HepG2 (cell line): Measurements from ENCODE around the gene CELSR2. TPM values are rescaled to one million over a fixed set of nuclear protein-coding genes. Genes with fewer than 3 reads are reported as not detected.

Experiments used
- ATF1 ChIP-seq: IDR thresholded peaks from 2 replicates; pipeline ENCODE4 v1.6.1; 2016; ENCODE audit warnings: mild to moderate bottlenecking, control low read depth
- HNF4A ChIP-seq: sonication (generic); formaldehyde crosslinking; IDR thresholded peaks from 2 replicates; pipeline ENCODE4 v1.4.0; 2020; ENCODE audit warnings: missing genetic modification reagents
- KDM5A ChIP-seq: fragments of 200-600 bp; sonication (generic); IDR thresholded peaks from 2 replicates; pipeline ENCODE4 v1.7.0; 2018; ENCODE audit warnings: antibody characterized with exemption, mild to moderate bottlenecking, low read length, borderline replicate concordance
- MAZ ChIP-seq, 2 experiments: sonication (generic) in 1 of 2; formaldehyde crosslinking in 1 of 2; IDR thresholded peaks; 2 replicates each; pipeline versions ENCODE4 v1.5.0 to v1.6.1; 2012 to 2020; ENCODE audit warnings: low read depth in 2 of 2, mild to moderate bottlenecking in 2 of 2, borderline replicate concordance in 1 of 2, improper control_type of control experiment in 1 of 2, low read length in 1 of 2, missing genetic modification reagents in 1 of 2, moderate library complexity in 1 of 2
- MTA3 ChIP-seq: sonication (generic); formaldehyde crosslinking; IDR thresholded peaks from 2 replicates; pipeline ENCODE4 v1.4.0; 2020; ENCODE audit warnings: missing genetic modification reagents
- TRIM24 ChIP-seq: sonication (generic); formaldehyde crosslinking; IDR thresholded peaks from 2 replicates; pipeline ENCODE4 v1.8.0; 2022; ENCODE audit warnings: mild to moderate bottlenecking, missing genetic modification reagents
- U2AF1 ChIP-seq: fragments of 200-400 bp; formaldehyde crosslinking; optimal IDR thresholded peaks from 2 replicates; pipeline ENCODE3; 2017; ENCODE audit warnings: mild to moderate bottlenecking, low read depth, low read length
- ZMYM4 ChIP-seq: sonication (generic); formaldehyde crosslinking; IDR thresholded peaks from 2 replicates; pipeline ENCODE4 v1.8.1; 2023; ENCODE audit warnings: mild to moderate bottlenecking, missing genetic modification reagents
- ZNF160 ChIP-seq: sonication (generic); formaldehyde crosslinking; IDR thresholded peaks from 2 replicates; pipeline ENCODE4 v1.8.0; 2022; ENCODE audit warnings: mild to moderate bottlenecking, inconsistent platforms, missing genetic modification reagents
- ZNF337 ChIP-seq: sonication (generic); formaldehyde crosslinking; IDR thresholded peaks from 2 replicates; pipeline ENCODE4 v1.5.1; 2020; ENCODE audit warnings: missing genetic modification reagents, low read depth, mild to moderate bottlenecking, borderline replicate concordance
- ZNF839 ChIP-seq: sonication (generic); formaldehyde crosslinking; IDR thresholded peaks from 2 replicates; pipeline ENCODE4 v1.4.0; 2020; ENCODE audit warnings: missing genetic modification reagents, mild to moderate bottlenecking, borderline replicate concordance
- ZZZ3 ChIP-seq: sonication (generic); formaldehyde crosslinking; IDR thresholded peaks from 2 replicates; pipeline ENCODE4 v1.4.0; 2020; ENCODE audit warnings: missing genetic modification reagents, mild to moderate bottlenecking, borderline replicate concordance
- polyA plus RNA-seq, 8 experiments: library from polyadenylated mRNA; depleted of rRNA in 3 of 8; stranded (reverse) in 7 of 8; unstranded in 1 of 8; fragments of >200 nt; fragmentation: Illumina TruSeq in 4 of 8; extraction: Trizol in 4 of 8; gene quantifications; 2 replicates each; pipeline versions ENCODE4 v1.2.1 to v1.2.3, GENCODE V29; 2011 to 2016; ENCODE audit warnings: low read depth in 4 of 8, missing spikeins in 1 of 8, mixed read lengths in 1 of 8; ENCODE audit not compliant: insufficient read depth in 1 of 8
- total RNA-seq, 5 experiments: library from RNA; depleted of rRNA; stranded (reverse); fragments of >200 nt; fragmentation: Illumina TruSeq; extraction: Trizol; gene quantifications; 2 replicates each; pipeline ENCODE4 v1.2.3, GENCODE V29; 2016; ENCODE audit warnings: low read depth in 1 of 5
- TF ChIP-seq, protein P1 (sequence below): sonication (generic); formaldehyde crosslinking; IDR thresholded peaks from 2 replicates; pipeline ENCODE4 v1.8.0; 2023; ENCODE audit warnings: mild to moderate bottlenecking, missing genetic modification reagents
- TF ChIP-seq, protein P2 (sequence below): sonication (generic); formaldehyde crosslinking; IDR thresholded peaks from 2 replicates; pipeline ENCODE4 v1.4.0; 2020; ENCODE audit warnings: missing genetic modification reagents
- TF ChIP-seq, protein P3 (sequence below): sonication (generic); formaldehyde crosslinking; conservative IDR thresholded peaks from 2 replicates; pipeline ENCODE4 v1.4.0; 2020; ENCODE audit warnings: missing genetic modification reagents
- TF ChIP-seq, protein P4 (sequence below): sonication (generic); formaldehyde crosslinking; IDR thresholded peaks from 2 replicates; pipeline ENCODE4 v1.4.0; 2020; ENCODE audit warnings: missing genetic modification reagents
- TF ChIP-seq, protein P5 (sequence below): sonication (generic); formaldehyde crosslinking; IDR thresholded peaks from 2 replicates; pipeline ENCODE4 v1.4.0; 2020; ENCODE audit warnings: mild to moderate bottlenecking, missing genetic modification reagents

Gene CELSR2
- total and polyA plus RNA-seq, 2 of the 13 experiments (the other 11 are each of a cell fraction or from before 2014, with no cell fraction given): 4.0 to 6.6 TPM

DNA sequence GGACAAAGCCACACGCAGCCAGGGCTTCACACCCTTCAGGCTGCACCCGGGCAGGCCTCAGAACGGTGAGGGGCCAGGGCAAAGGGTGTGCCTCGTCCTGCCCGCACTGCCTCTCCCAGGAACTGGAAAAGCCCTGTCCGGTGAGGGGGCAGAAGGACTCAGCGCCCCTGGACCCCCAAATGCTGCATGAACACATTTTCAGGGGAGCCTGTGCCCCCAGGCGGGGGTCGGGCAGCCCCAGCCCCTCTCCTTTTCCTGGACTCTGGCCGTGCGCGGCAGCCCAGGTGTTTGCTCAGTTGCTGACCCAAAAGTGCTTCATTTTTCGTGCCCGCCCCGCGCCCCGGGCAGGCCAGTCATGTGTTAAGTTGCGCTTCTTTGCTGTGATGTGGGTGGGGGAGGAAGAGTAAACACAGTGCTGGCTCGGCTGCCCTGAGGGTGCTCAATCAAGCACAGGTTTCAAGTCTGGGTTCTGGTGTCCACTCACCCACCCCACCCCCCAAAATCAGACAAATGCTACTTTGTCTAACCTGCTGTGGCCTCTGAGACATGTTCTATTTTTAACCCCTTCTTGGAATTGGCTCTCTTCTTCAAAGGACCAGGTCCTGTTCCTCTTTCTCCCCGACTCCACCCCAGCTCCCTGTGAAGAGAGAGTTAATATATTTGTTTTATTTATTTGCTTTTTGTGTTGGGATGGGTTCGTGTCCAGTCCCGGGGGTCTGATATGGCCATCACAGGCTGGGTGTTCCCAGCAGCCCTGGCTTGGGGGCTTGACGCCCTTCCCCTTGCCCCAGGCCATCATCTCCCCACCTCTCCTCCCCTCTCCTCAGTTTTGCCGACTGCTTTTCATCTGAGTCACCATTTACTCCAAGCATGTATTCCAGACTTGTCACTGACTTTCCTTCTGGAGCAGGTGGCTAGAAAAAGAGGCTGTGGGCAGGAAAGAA is 25.5 kb downstream of the CELSR2 start (continued):
- TF ChIP-seq, protein P1, sequence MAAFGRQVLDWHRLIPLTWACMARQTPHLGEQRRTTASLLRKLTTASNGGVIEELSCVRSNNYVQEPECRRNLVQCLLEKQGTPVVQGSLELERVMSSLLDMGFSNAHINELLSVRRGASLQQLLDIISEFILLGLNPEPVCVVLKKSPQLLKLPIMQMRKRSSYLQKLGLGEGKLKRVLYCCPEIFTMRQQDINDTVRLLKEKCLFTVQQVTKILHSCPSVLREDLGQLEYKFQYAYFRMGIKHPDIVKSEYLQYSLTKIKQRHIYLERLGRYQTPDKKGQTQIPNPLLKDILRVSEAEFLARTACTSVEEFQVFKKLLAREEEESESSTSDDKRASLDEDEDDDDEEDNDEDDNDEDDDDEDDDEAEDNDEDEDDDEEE (CRISPR knock-in tag): 0 out of 2 replicates have a peak, but pooled peaks have one; percentile 14
- TF ChIP-seq ZZZ3: no peak
- TF ChIP-seq ZNF337 (CRISPR knock-in tag): no peak
- peak; percentile 78 for TF ChIP-seq ZMYM4 (CRISPR knock-in tag)
- no peak for TF ChIP-seq ZNF839
- TF ChIP-seq, protein P2, sequence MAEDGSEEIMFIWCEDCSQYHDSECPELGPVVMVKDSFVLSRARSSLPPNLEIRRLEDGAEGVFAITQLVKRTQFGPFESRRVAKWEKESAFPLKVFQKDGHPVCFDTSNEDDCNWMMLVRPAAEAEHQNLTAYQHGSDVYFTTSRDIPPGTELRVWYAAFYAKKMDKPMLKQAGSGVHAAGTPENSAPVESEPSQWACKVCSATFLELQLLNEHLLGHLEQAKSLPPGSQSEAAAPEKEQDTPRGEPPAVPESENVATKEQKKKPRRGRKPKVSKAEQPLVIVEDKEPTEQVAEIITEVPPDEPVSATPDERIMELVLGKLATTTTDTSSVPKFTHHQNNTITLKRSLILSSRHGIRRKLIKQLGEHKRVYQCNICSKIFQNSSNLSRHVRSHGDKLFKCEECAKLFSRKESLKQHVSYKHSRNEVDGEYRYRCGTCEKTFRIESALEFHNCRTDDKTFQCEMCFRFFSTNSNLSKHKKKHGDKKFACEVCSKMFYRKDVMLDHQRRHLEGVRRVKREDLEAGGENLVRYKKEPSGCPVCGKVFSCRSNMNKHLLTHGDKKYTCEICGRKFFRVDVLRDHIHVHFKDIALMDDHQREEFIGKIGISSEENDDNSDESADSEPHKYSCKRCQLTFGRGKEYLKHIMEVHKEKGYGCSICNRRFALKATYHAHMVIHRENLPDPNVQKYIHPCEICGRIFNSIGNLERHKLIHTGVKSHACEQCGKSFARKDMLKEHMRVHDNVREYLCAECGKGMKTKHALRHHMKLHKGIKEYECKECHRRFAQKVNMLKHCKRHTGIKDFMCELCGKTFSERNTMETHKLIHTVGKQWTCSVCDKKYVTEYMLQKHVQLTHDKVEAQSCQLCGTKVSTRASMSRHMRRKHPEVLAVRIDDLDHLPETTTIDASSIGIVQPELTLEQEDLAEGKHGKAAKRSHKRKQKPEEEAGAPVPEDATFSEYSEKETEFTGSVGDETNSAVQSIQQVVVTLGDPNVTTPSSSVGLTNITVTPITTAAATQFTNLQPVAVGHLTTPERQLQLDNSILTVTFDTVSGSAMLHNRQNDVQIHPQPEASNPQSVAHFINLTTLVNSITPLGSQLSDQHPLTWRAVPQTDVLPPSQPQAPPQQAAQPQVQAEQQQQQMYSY: no peak
- no peak for TF ChIP-seq U2AF1
- TF ChIP-seq TRIM24: no peak
- TF ChIP-seq, protein P3, sequence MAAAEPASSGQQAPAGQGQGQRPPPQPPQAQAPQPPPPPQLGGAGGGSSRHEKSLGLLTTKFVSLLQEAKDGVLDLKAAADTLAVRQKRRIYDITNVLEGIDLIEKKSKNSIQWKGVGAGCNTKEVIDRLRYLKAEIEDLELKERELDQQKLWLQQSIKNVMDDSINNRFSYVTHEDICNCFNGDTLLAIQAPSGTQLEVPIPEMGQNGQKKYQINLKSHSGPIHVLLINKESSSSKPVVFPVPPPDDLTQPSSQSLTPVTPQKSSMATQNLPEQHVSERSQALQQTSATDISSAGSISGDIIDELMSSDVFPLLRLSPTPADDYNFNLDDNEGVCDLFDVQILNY (CRISPR knock-in tag): no peak
- TF ChIP-seq HNF4A: peak; percentile 69
- TF ChIP-seq MAZ (IDR thresholded peaks at IDR 0.05; ENCODE audit: borderline replicate concordance, low read depth, low read length): no peak; the same call in 1 of the 2 replicates
- 0 out of 2 replicates have a peak, but pooled peaks have one; percentile 55 for TF ChIP-seq MAZ (CRISPR knock-in tag; IDR thresholded peaks at IDR 0.05; ENCODE audit: low read depth)
- TF ChIP-seq KDM5A: no peak
- TF ChIP-seq ATF1 (CRISPR knock-in tag): no peak
- TF ChIP-seq ZNF160 (CRISPR knock-in tag): no peak
- TF ChIP-seq, protein P4, sequence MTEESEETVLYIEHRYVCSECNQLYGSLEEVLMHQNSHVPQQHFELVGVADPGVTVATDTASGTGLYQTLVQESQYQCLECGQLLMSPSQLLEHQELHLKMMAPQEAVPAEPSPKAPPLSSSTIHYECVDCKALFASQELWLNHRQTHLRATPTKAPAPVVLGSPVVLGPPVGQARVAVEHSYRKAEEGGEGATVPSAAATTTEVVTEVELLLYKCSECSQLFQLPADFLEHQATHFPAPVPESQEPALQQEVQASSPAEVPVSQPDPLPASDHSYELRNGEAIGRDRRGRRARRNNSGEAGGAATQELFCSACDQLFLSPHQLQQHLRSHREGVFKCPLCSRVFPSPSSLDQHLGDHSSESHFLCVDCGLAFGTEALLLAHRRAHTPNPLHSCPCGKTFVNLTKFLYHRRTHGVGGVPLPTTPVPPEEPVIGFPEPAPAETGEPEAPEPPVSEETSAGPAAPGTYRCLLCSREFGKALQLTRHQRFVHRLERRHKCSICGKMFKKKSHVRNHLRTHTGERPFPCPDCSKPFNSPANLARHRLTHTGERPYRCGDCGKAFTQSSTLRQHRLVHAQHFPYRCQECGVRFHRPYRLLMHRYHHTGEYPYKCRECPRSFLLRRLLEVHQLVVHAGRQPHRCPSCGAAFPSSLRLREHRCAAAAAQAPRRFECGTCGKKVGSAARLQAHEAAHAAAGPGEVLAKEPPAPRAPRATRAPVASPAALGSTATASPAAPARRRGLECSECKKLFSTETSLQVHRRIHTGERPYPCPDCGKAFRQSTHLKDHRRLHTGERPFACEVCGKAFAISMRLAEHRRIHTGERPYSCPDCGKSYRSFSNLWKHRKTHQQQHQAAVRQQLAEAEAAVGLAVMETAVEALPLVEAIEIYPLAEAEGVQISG: peak; percentile 68
- TF ChIP-seq, protein P5, sequence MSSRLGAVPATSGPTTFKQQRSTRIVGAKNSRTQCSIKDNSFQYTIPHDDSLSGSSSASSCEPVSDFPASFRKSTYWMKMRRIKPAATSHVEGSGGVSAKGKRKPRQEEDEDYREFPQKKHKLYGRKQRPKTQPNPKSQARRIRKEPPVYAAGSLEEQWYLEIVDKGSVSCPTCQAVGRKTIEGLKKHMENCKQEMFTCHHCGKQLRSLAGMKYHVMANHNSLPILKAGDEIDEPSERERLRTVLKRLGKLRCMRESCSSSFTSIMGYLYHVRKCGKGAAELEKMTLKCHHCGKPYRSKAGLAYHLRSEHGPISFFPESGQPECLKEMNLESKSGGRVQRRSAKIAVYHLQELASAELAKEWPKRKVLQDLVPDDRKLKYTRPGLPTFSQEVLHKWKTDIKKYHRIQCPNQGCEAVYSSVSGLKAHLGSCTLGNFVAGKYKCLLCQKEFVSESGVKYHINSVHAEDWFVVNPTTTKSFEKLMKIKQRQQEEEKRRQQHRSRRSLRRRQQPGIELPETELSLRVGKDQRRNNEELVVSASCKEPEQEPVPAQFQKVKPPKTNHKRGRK (CRISPR knock-in tag): no peak
- TF ChIP-seq MTA3: no peak
